ENCODE measurements around the gene SCYL3.
"Not testable (repeated sequence)": the region's sequence is repeated elsewhere in the genome, so short reads cannot be mapped to it uniquely, and the experiment has no call there.

The SCYL3 gene

GRCh38 chr1:169893645-169894423 lies at the start of gene SCYL3:
TSS of gene SCYL3 (minus strand) at chr1:169893896. CDS start at chr1:169888840, 5,056 bp downstream.
- peak; percentile 87 for DNase-seq (ENCODE audit: low read depth, low spot score)

GRCh38 chr1:169941982-169942830 lies 48.5 kb upstream of the SCYL3 start:
- no peak for DNase-seq (ENCODE audit: low read depth, low spot score)
- H3K27ac ChIP-seq: no peak overlapping the region

More at GRCh38 chr1:169893645-169894423, at the start of gene SCYL3:
- H3K27ac ChIP-seq: peak within 1 kb of the TSS; percentile 84

- DNase-seq (ENCODE audit: low read depth, low spot score): no peak
- no peak overlapping the region for H3K27ac ChIP-seq
Observed at GRCh38 chr1:169933984-169934725, 40.5 kb upstream of the SCYL3 start.

- H3K27ac ChIP-seq: no peak overlapping the region
- DNase-seq (ENCODE audit: low read depth, low spot score): no peak
Observed at GRCh38 chr1:169931795-169932231, 38.1 kb upstream of the SCYL3 start.

- DNase-seq (ENCODE audit: low read depth, low spot score): no peak
- no peak overlapping the region for H3K27ac ChIP-seq
Observed at GRCh38 chr1:169929210-169929526, 35.5 kb upstream of the SCYL3 start.

GRCh38 chr1:169928438-169929209 lies 34.9 kb upstream of the SCYL3 start:
- no peak for DNase-seq (ENCODE audit: low read depth, low spot score)
- H3K27ac ChIP-seq: no peak overlapping the region

GRCh38 chr1:169925505-169926482 lies 32.1 kb upstream of the SCYL3 start:
- H3K27ac ChIP-seq: no peak overlapping the region
- DNase-seq (ENCODE audit: low read depth, low spot score): no peak

- no peak overlapping the region for H3K27ac ChIP-seq
- DNase-seq (ENCODE audit: low read depth, low spot score): no peak
Observed at GRCh38 chr1:169924829-169925228, 31.1 kb upstream of the SCYL3 start.

GRCh38 chr1:169924063-169924462 lies 30.4 kb upstream of the SCYL3 start:
- H3K27ac ChIP-seq: no peak overlapping the region
- no peak for DNase-seq (ENCODE audit: low read depth, low spot score)

- no peak overlapping the region for H3K27ac ChIP-seq
- no peak for DNase-seq (ENCODE audit: low read depth, low spot score)
Observed at GRCh38 chr1:169921080-169921479, 27.4 kb upstream of the SCYL3 start.

- no peak for DNase-seq (ENCODE audit: low read depth, low spot score)
Observed at GRCh38 chr1:169918927-169919326, 25.2 kb upstream of the SCYL3 start.

GRCh38 chr1:169918220-169918619 lies 24.5 kb upstream of the SCYL3 start:
- not testable (repeated sequence) for H3K27ac ChIP-seq; DNase-seq (ENCODE audit: low read depth, low spot score)

More at GRCh38 chr1:169918927-169919326, 25.2 kb upstream of the SCYL3 start:
- H3K27ac ChIP-seq: no peak overlapping the region

- H3K27ac ChIP-seq: peak overlapping the region; percentile 5
- DNase-seq (ENCODE audit: low read depth, low spot score): no peak
Observed at GRCh38 chr1:169915150-169915549, 21.5 kb upstream of the SCYL3 start.

GRCh38 chr1:169914531-169914930 lies 20.8 kb upstream of the SCYL3 start:
- DNase-seq (ENCODE audit: low read depth, low spot score): no peak
- H3K27ac ChIP-seq: peak overlapping the region; percentile 5

GRCh38 chr1:169909499-169909898 lies 15.8 kb upstream of the SCYL3 start:
- no peak for DNase-seq (ENCODE audit: low read depth, low spot score)
- H3K27ac ChIP-seq: no peak overlapping the region

- no peak for DNase-seq (ENCODE audit: low read depth, low spot score)
- H3K27ac ChIP-seq: no peak overlapping the region
Observed at GRCh38 chr1:169906938-169907337, 13.2 kb upstream of the SCYL3 start.

- H3K27ac ChIP-seq: no peak overlapping the region
- no peak for DNase-seq (ENCODE audit: low read depth, low spot score)
Observed at GRCh38 chr1:169904834-169905233, 11.1 kb upstream of the SCYL3 start.

- H3K27ac ChIP-seq: no peak overlapping the region
Observed at GRCh38 chr1:169902751-169903150, 9.1 kb upstream of the SCYL3 start.

GRCh38 chr1:169901115-169901514 lies 7.4 kb upstream of the SCYL3 start:
- no peak for DNase-seq (ENCODE audit: low read depth, low spot score)
- no peak overlapping the region for H3K27ac ChIP-seq

More at GRCh38 chr1:169902751-169903150, 9.1 kb upstream of the SCYL3 start:
- no peak for DNase-seq (ENCODE audit: low read depth, low spot score)
